Stromal cell of bone marrow (primary cell): ENCODE measurements around the gene ZNF195.
"Not testable (repeated sequence)": the region's sequence is repeated elsewhere in the genome, so short reads cannot be mapped to it uniquely, and the experiment has no call there.

ENCODE experiments used
- DNase-seq: peaks from one replicate; pipeline ENCODE4 v3.0.0-alpha.2; 2012; ENCODE audit warnings: low read depth

ZNF195 gene

DNA sequence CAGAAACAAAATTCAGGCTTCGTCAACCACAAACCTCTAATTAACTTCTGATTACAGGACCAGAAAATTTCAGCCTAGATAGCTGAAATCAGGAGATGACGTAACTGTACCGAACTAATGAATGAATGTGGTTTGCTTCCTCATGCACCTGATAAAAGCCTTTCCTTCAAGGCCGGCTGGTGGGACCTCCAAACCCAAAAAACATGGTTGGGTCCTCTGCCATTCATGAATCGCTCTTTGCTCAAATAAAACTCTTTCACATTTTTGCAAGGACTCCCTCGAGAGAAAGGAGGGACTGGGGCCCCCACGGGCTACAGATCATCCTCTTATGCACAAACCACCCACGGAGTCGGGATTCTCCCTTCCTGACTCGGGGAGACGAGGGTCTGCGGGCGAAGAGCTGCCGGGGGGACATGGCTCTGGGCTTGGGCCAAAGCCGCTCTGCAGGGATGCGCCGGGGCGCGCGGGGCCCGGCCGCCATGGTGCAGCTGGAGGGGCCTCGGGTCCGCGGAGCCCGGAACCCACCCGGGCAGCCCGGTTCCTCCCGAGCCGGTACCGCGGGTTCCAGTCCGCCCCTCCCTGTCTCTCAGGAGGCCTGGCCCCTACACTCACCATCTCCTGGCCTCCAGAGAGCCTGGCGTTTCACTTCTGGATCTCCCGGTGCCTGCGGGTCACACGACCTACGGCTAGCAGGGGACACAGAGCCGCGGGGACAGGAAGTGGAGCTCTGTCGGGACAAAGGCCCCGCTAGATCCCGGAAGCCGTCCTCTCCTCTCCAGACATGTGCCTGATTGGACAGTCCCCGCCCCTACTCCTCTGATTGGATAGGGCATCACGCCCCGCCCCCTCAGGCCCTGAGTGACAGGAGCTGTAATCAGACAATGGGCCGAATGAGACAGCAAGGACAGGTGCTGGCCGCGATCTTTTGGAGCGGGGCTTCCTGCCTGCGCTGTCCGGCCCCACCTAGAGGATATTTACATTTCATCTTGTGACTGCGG, at the start of gene ZNF195:
ZNF195 (minus strand) TSS at position 721 of the 998 bp plus-strand sequence; CDS start at position 615, 106 bp downstream.
- DNase-seq, result peak; percentile 85

DNA sequence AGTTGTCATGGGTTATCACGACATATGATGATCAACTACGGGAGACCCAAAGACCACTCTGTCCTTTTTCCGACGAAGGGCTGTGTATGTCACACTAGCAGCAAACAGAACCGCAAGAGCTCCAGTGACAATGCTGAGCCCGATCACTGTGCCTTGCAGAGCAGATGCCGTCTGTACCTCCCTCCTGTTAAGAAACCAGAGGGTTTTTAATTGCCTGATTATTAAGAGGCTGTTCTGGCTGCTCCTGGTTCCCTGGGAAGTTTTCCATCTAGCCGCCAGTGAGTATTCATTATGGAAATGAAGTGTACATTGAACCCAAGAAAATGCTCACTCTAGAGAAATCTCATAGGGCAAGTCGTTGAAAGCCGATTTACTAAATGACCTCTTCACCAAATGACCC, 49.1 kb upstream of the ZNF195 start:
- not testable (repeated sequence) for DNase-seq

DNA sequence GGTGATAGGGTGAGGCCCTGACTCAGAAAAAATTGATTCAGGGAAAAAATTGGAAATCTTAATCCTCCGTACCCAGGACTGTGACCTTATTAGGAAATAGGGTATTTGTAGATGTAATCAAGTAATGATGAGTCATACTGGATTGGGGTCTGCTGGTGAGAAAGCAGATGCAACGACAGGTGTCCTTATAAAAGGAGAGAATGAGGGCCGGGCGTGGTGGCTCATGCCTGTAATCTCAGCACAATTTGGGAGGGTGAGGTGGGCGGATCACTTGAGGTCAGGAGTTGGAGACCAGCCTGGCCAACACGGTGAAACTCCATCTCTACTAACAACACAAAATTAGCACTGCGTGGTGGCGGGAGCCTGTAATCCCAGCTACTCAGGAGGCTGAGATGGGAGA, 47.6 kb upstream of the ZNF195 start:
- not testable (repeated sequence) for DNase-seq

DNA sequence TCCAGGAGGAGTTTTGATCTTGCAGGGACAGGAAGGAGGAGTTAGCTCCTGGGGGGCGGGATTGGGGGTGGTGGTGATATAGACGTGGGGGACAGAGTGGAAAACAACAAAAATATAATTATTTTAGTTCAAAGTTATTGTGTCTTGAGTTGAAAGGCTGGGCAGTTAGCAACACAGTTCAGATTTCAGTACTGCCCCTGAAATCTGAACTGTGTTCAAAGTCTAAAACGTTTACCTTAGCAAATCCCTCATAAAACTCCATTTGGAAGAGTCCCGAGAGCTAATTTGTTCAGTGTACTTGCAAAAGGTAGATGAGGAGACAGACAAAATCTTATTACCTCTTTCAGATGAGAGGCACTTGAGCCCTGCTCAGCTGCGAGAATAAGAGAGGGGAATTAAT, 45.0 kb upstream of the ZNF195 start:
- not testable (repeated sequence) for DNase-seq

DNA sequence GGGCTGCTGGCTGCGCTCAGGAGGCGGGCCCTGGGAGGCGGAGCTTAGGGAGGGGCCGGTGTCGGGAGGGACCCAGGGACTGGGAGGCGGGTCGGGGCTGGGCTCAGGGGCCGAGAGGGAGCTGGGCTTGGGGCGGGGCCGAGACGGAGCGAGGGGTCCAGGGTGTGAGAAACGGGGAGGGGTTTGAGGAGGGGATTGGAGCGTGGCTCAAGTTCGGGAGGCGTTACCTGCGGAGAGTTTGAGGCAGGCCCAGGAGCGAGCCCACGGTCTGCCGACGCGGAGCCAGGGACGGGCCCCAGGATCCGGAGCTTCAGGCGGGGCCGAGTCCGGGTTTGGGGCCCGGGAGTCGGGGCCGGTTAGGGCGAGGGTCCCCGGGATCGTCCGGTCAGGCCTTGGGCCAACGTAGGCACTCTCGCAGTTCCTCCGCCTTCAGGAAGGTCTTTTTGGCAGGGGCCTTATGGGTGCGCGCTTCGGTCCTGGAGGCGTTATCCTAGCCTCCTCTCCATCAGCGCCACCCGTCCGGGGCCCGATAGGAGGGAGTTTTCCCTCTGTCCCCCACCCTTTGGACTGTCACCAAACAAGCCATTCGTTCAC, 44.3 kb upstream of the ZNF195 start:
- DNase-seq, result not testable (repeated sequence)

DNA sequence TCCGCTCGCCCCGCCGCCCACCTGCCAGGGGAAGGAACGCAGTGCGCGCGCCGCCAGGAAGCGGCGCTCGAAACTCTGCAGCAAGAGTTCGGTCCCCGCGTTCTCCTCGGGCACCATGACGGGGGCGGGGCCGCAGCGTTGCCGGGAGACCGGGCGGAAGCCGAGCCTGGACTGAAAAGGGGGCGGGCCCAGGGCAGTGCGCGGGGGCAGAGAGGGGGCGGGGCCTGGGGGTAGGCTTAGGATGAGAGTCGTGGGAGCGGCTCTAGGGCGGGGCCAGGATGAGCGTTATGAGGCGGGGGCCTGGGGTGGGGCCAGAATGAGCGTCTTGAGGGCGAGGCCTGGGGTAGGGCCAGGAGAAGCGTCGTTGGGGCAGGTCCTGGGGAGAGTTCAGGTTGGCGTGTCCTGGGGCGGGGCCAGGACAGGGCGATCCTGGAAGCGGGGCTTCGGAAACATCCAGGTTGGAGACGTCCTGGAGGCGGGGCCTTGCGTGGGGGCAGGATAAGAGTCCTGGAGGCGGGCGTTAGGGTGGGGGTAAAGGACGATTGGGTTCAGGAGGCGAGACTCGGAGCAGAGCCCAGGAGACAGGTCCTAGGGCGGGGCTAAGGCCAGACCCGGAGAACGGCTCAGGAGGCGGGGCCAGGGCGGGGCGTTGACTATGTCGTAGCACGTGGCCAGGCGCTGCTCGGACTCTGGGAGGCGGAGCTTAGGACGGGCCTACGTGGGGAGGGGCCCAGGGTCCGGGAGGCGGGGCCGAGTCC, 43.6 kb upstream of the ZNF195 start:
- DNase-seq, result peak; percentile 88

DNA sequence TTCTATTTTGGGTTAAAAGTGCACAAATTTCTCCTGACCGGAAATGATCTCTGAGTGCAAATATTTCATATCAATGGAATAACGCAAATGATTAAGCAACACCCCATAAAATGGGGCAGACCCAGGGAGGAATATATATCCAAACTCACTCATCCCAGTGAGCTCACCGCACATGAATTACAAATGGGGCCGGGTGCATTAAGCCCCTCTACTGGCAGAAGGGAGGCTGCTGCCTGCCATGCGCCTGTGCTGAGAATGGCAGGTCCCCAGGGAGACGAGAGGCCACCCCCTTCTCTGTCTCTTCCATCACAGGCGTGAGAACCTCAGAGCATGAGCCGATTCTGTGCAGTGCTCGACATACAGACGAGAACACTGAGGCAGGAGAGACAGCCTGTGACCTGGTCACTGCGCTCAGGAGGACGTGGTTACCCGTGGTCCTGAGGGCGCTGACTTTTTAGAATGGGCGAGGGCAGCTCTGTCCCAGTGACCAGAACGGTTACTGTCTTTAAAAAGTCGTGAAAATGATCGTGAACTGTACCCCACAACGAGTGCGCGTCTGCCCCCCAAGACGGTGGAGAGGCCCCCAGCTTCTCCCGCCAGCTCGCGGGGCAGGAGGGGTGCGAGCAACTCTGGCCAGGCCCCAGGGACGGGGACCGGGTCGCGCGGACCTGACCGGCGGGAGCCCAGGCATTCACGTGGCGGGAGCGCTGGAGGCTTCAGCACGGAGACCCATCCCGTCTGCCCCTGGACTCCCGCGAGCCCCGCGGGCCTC, 42.8 kb upstream of the ZNF195 start:
- DNase-seq, result not testable (repeated sequence)

DNA sequence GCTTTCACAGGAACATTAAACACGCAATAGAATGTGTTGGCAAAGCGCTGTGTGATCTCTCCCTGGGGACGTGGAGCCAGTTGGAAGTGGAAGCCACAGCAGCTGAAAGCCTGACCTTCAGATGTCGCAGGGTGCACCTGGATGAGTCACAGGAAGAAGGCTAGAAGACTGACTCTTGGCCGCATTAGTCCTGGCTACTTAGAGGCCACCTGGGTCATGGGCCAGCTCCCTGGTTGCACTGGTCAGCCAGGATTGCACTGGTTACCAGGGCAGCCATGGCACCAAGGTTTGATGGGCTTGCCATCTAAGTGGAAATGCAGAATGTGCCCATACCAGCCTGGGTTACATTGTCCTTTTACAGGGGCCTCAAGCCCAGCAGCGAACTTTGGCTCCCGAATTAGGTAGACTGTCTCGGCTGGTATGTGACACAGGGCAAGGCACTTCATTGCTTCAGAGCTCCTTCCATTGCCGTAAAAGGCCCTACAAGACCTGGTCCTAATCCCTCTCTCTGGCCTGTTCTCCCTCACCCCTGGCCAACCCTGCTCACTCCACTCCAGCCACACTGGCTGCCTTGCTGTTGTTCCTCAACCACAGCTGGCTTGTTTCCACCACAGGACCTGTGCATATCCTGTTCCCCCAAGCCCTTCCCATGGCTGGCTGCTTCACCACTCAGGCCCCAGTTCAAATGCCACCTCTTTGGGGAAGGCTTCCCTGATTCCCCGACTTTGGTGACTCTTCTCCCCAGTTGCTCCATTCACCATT, 41.5 kb upstream of the ZNF195 start:
- not testable (repeated sequence) for DNase-seq

DNA sequence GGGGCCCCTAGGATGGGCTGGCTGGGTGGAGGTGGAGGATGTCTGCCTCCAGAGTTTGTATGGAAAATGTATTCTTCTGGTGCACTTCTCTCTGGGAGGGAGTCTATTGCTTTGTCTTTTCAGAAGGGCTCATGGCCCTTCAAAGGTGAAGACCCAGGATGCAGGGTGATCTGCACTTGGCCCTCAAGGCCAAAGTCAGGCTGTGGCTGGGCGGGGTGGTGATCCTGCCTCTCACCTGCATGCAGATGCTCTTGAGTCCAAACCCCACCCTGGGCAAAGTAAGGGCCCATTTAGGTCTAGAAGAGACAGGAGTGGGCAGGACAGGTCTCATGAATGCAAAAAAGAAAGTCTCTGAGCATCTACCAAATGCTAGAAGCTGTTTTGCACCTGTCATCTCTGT, 40.5 kb upstream of the ZNF195 start:
- not testable (repeated sequence) for DNase-seq

DNA sequence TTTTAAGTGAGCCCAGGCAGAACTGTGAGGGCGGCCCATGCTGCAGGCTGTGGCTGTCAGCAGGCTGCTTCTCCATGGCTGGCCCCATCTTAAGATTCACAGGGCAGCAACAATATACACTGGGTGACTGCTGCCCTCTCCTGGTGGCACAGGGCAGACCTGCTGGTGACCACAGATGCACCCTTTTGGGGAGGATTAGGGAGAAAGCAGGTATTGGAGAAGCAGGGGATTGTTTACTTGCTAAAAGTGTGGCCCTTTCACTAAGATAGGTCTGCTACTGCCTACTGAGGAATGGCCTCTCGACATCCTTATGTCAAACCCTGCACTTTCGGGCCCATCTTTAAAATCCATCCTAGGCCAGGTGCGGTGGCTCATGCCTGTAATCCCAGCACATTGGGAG, 38.1 kb upstream of the ZNF195 start:
- DNase-seq, result peak; percentile 23

DNA sequence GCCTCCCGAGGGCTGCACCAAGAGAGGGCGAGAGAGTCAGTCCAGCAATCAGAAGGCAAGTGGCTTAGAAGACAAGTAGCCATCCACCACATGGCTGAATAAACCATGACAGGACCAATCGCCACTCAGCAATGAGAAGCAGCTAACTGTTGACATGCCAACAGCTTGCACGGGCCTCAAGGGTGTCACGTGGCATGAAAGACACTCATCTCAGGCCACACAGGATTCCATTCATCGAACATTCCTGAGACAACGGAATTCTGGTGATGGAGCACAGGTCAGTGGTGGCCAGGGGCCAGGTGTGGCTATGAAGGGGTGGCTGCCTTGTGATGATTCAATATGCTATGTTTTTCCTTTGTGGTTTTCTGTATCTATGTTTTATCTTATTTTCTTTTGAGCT, 36.4 kb upstream of the ZNF195 start:
- DNase-seq, result not testable (repeated sequence)

DNA sequence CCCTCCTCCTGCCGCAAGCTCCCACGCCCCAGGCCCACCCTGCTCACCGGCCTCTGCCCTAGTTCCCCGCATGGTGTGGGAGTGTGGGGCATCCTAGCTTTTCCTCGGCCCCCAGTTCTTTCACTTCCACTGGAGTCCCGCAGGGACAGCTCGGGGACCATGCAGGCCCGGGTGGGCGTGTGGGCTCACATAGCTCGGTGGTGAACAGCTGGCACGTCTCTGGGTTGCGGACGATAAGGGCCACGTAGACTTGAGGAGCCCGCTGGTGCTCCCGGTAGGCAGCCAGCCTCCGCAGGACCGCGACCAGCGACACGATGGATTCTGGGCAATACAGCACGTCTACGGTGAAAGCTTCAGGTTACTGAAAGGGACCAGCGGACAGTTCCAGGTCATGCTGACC, 34.7 kb upstream of the ZNF195 start:
- not testable (repeated sequence) for DNase-seq

DNA sequence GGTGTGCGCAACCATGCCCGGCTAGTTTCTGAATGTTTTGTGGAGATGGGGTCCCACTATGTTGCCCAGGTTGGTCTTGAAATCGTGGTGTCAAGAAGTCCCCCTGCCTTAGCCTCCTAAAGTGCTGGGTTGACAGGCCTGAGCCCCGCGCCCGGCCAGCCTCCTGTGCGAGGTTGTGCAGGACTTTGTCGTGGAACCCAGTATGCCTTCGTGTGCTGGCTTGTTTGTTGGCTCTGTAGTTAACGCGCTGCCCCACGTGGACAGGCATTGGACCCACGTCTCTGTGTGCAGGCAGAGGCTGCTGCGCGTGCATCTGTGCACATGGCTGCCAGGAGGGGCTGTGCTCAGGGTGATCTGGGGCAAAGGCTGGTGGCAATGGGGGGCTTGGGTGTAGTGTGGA, 33.9 kb upstream of the ZNF195 start:
- DNase-seq, result no peak

DNA sequence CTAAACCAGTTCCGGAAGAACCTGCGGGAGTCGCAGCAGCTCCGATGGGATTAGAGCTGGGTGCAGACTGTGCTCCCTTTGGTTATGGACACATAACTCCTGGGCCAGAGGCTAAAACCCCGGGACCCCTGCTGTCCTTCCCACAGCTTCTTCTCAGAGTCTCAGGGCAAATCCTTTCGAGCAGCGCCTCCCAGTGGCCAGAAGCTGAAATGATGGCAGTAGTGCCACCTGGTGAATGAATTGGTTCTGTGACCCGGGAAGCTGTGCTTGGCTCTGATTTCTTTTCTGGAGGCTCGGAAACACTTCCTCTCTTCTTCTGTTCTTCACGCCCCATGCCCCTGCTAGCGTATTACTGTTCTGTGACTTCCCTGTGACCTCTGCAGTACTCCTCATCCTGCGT, 29.8 kb upstream of the ZNF195 start:
- DNase-seq, result peak; percentile 45

DNA sequence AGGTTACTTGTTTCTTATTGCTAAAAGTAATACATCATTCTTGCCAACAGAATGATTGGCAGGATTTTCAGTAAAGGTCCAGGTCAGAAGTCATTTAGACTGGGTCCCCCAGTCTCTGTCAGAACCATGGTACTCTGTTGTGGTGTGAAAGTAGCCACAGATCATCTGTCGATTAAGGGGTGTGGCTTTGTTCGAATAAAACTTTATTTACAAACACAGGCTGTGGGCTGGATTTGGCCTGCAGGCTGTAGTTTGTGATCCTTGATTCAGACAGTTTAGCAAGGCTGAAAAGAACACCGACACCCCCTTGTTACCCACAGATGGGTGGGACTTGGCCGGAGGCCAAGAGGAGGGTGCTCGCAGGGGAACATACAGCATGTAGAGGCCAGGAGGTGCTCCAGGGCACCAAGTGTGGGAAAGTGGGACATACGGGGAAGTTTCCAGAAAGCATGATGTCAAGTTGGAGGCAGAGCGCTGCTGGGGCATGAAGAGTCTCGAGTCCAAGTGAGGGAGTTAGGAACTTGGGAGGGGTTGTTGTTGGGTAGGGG, 29.2 kb upstream of the ZNF195 start:
- DNase-seq, result not testable (repeated sequence)

DNA sequence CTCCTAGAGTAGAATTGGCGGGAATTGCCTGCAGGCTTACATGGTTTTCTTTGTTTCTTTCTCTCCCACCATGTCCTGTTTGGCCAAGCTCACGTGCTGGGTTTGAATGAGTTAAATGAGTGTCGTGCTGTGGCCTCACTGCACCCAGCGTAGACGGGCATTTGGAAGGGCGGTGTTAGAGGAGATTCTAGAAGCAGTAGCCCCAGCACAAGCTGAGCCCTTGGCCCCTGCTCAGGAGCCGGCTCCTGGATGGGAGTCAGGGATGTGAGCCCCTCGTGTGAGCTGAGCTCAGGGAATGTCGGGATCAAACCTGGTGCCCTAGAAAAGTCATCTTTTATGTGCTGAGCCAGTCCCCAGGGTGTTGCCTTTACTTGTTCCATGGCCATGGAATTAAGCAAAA, 28.0 kb upstream of the ZNF195 start:
- DNase-seq, result not testable (repeated sequence)

DNA sequence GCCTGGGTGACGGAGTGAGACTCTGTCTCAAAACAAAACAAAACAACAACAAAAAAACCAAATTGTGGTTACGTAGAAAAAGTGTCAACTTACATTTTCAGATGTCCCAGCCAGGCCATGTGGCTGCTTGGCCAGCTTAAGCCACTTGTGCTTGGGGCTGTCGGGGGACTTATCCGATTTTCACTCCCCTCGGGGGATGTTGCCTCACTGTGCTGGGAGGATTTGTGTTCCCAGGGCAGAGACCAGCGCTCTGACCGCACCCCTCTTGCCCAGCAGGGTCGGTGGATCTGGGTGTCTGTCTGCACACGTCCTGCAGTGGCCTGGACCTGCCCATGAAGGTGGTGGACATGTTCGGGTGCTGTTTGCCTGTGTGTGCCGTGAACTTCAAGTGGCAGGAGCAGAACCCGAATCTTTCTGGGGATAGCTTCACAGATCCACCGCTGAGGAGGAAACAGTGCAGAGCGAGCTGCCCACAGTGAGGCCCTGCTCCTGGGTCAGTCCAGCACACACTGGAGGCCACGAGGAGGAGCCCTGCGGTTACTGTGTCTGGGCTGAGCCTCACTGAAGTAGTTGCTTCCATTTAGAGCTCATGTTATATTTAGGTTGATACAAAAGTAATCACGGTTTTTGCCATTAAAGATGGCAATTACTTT, 27.4 kb upstream of the ZNF195 start:
- DNase-seq, result not testable (repeated sequence)

DNA sequence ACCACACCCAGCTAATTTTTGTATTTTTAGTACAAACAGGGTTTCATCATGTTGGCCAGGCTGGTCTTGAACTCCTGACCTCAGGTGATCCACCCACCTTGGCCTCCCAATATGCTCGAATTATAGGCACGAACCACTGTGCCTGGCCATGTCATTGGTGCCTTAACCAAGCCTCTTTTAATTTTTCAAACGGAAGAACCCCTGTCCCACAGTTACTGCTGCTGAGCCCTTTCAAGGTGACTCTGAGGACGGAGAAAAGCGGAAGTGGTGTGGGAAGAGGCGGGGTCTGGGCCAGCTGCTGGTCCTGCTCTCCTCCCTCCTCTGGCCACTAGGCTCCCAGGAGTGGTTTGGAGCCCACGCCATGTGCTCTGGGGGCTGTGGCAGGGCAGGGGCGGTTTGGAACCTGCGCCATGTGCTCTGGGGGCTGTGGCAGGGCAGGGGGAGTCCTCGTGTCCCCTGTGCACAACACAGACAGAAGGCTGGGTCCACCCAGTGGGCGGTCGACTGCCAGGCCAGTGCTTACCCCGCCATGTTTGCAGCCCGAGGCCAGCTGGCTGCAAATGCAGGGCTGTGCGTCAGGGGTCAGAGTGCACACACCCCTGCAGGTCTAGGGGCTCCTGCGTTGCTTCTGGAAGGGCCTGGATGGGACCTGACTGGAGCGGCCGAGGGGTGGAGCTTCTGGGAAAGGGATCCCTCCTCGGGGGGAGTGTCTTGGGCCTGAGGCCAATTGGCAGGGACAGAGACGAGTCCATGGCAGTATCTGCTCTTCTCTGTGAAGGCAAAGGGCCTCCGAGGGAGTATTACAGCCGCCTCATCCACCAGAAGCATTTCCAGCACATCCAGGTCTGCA, 25.4 kb upstream of the ZNF195 start:
- not testable (repeated sequence) for DNase-seq

DNA sequence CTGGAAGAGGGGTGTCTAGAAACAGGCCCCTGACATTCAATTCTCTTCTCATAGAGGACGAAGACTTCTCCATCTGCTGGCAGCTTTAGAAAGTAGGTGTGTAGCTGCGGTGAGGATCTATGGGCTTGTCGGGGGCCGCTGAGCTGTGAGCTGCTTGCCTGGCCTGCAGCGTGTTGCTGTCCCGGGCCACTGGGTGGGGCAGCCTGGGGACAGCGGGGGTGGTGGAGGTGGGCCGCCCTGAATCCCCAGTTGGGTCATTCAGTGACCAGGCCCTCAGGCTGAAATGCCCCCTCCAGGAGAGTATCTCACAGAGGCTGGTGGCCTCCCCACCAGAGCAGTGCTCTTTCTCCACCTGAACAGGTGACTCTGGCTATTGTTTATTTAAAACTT, 23.9 kb upstream of the ZNF195 start:
- DNase-seq, result not testable (repeated sequence)
